Osteoblast (primary cell): Measurements from ENCODE around the gene JARID2. TPM values are rescaled to one million over a fixed set of nuclear protein-coding genes. Genes with fewer than 3 reads are reported as not detected.

Experiments used
- DNase-seq: peaks from one replicate; pipeline ENCODE4 v3.0.0; 2011; ENCODE audit warnings: low spot score, mixed read lengths; ENCODE audit not compliant: insufficient read length; ENCODE audit errors: missing footprints
- H2AFZ ChIP-seq: 2 replicates; pipeline ENCODE4 v1.6.0; 2011; ENCODE audit warnings: mild to moderate bottlenecking, low read length
- H3K27ac ChIP-seq: 2 replicates; pipeline ENCODE4 v1.5.1; 2011; ENCODE audit warnings: mild to moderate bottlenecking, low read depth, low read length, moderate library complexity
- H3K27me3 ChIP-seq: 2 replicates; pipeline ENCODE4 v1.6.0; 2012; ENCODE audit warnings: mild to moderate bottlenecking, control low read depth, inconsistent platforms, low read length, moderate library complexity; ENCODE audit not compliant: insufficient read depth
- H3K36me3 ChIP-seq: 2 replicates; pipeline ENCODE4 v1.5.1; 2011; ENCODE audit warnings: mild to moderate bottlenecking, low read length, control low read depth, moderate library complexity; ENCODE audit not compliant: insufficient read depth
- H3K4me1 ChIP-seq: 2 replicates; pipeline ENCODE4 v1.5.1; 2011; ENCODE audit warnings: mild to moderate bottlenecking, low read length, control low read depth, moderate library complexity; ENCODE audit not compliant: insufficient read depth
- H3K4me2 ChIP-seq: 2 replicates; pipeline ENCODE4 v1.6.0; 2011; ENCODE audit warnings: mild to moderate bottlenecking, low read length; ENCODE audit not compliant: insufficient read depth
- H3K4me3 ChIP-seq: fragments of 200-600 bp; sonication (generic); 3 replicates; pipeline ENCODE4 v1.5.1; 2012; ENCODE audit warnings: mild to moderate bottlenecking, low read length, inconsistent platforms; ENCODE audit not compliant: insufficient read depth
- H3K79me2 ChIP-seq: 2 replicates; pipeline ENCODE4 v1.6.0; 2012; ENCODE audit warnings: mild to moderate bottlenecking, low read length, control low read depth, inconsistent platforms; ENCODE audit not compliant: insufficient read depth
- H3K9me3 ChIP-seq: 2 replicates; pipeline ENCODE4 v1.5.1; 2011; ENCODE audit warnings: low read depth, low read length, control low read depth
- H4K20me1 ChIP-seq: 2 replicates; pipeline ENCODE4 v1.6.0; 2012; ENCODE audit warnings: mild to moderate bottlenecking, low read length, control low read depth; ENCODE audit not compliant: insufficient read depth
- total RNA-seq: library from RNA; depleted of rRNA; stranded (reverse); fragments of >200 nt; gene quantifications from 2 replicates; pipeline ENCODE4 v1.2.3, GENCODE V29; 2012
- TF ChIP-seq, protein P1 (sequence below): IDR thresholded peaks from 2 replicates; pipeline ENCODE4 v1.5.1; 2011; ENCODE audit warnings: mild to moderate bottlenecking, low read depth, low read length, moderate library complexity; ENCODE audit errors: extremely low read depth

JARID2 gene
- total RNA-seq, 1 donor = 10.5 TPM

DNA sequence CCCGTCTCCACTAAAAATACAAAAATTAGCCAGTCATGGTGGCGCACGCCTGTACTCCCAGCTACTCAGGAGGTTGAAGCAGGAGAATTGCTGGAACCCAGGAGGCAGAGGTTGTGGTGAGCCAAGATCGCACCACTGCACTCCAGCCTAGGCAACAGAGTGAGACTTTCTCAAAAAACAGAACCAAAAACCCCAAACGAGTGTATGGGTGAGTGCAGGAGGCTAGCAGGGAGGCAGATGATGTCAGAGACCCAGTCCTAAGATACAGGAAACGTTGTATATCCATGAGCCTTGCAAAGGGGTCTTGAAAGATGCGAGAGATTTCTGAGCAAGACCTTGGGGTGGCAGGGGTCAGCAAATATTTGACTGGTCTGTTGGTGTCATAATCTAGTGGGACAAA is 136.2 kb downstream of the JARID2 start:
- Histone ChIP-seq H3K36me3 (no peaks in the 10 kb centered on the region), H2AFZ (no peak overlapping the region), H3K9me3 (no peaks in the 10 kb centered on the region), H3K27me3 (no peaks in the 10 kb centered on the region), H4K20me1 (peaks cover 38% of the 10 kb centered on the region), H3K4me1 (no peaks in the 10 kb centered on the region), H3K4me2 (no peak overlapping the region), H3K4me3 (no peak overlapping the region), H3K79me2 (peaks cover 88% of the 10 kb centered on the region), H3K27ac (no peak overlapping the region)
- no peak for DNase-seq
- TF ChIP-seq, protein P1, sequence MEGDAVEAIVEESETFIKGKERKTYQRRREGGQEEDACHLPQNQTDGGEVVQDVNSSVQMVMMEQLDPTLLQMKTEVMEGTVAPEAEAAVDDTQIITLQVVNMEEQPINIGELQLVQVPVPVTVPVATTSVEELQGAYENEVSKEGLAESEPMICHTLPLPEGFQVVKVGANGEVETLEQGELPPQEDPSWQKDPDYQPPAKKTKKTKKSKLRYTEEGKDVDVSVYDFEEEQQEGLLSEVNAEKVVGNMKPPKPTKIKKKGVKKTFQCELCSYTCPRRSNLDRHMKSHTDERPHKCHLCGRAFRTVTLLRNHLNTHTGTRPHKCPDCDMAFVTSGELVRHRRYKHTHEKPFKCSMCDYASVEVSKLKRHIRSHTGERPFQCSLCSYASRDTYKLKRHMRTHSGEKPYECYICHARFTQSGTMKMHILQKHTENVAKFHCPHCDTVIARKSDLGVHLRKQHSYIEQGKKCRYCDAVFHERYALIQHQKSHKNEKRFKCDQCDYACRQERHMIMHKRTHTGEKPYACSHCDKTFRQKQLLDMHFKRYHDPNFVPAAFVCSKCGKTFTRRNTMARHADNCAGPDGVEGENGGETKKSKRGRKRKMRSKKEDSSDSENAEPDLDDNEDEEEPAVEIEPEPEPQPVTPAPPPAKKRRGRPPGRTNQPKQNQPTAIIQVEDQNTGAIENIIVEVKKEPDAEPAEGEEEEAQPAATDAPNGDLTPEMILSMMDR = no peak

DNA sequence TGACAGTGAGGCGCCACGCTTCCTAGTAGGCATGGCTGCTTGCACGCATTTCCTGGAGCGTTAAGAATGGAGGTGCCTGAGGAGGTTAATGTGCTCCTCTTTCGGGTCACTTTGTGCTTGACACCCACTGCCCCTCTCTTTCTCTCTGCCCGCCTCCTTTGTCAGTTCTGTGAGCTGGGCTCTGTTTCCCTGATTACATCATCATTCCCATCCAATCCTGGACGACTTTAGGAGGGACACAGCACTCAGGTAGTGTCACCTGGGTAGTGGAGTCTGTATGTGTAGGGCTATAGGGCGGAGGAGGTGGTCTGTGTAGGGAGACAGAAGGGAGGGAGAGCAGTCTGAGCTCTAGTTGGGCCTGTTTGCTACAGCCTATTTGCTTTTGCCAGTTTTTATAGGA is 136.8 kb downstream of the JARID2 start:
- Histone ChIP-seq H3K79me2 (peaks cover 89% of the 10 kb centered on the region), H4K20me1 (peaks cover 44% of the 10 kb centered on the region), H2AFZ (no peak overlapping the region), H3K27me3 (no peaks in the 10 kb centered on the region), H3K9me3 (no peaks in the 10 kb centered on the region), H3K4me3 (no peak overlapping the region), H3K4me2 (no peak overlapping the region), H3K4me1 (peaks cover 3% of the 10 kb centered on the region), H3K36me3 (no peaks in the 10 kb centered on the region), H3K27ac (no peak overlapping the region)
- DNase-seq = no peak
- TF ChIP-seq, protein P1 = no peak

DNA sequence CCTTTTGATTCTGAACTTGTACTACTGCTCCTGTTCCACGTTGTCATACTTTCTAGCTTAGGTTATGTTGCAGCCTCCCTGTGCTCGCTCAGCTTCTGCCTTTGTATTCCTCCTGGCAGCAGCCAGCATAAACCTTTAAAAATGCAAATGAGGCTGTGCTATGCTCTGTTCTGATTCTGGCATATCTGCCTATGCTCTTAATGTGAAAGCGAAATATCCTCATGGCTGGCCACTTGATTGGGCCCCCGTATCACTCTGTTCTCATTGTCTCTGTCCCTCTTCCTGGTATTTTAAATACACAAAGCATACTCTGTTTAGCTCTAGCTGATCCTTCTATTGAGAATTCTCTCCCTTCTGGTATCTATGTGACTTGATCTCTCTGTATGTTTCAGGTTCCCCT is 139.0 kb downstream of the JARID2 start:
- peaks cover 87% of the 10 kb centered on the region for H3K79me2 ChIP-seq

DNA sequence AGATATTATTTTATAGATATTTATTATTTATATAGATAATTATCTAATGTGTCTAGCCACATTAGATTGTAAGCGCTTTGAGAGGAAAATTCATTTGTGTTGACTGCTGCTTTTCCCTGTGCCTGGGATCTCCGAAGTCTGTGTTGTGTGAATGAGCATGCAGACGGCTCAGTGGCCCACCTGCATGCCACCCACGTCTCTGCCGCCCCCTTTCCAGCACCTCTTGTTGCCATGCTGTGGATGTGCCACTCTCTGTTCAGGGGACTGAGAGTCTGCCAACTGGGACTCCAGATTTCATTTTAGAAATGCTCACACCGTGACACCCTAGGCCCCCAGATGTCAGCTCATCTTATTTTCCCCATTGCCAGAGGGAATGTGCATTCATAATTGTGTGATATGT is 139.7 kb downstream of the JARID2 start:
- Histone ChIP-seq H3K9me3 (no peaks in the 10 kb centered on the region), H3K27ac (no peak overlapping the region), H3K4me2 (no peak overlapping the region), H3K4me3 (no peak overlapping the region), H3K4me1 (peaks cover 17% of the 10 kb centered on the region), H3K79me2 (peaks cover 87% of the 10 kb centered on the region), H3K27me3 (no peaks in the 10 kb centered on the region), H2AFZ (no peak overlapping the region), H4K20me1 (peaks cover 45% of the 10 kb centered on the region), H3K36me3 (no peaks in the 10 kb centered on the region)
- DNase-seq = no peak
- TF ChIP-seq, protein P1 = no peak

More for the DNA sequence above, 139.0 kb downstream of the JARID2 start:
- TF ChIP-seq, protein P1 = no peak
- DNase-seq = no peak
- H3K4me1 ChIP-seq = peaks cover 13% of the 10 kb centered on the region
- no peak overlapping the region for H3K27ac ChIP-seq
- no peaks in the 10 kb centered on the region for H3K36me3 ChIP-seq
- H3K27me3 ChIP-seq = no peaks in the 10 kb centered on the region
- H4K20me1 ChIP-seq = peaks cover 40% of the 10 kb centered on the region
- no peak overlapping the region for H3K4me2 ChIP-seq
- no peaks in the 10 kb centered on the region for H3K9me3 ChIP-seq
- H2AFZ ChIP-seq = no peak overlapping the region
- H3K4me3 ChIP-seq = no peak overlapping the region
